B cell (primary cell): ENCODE results near the gene MCM10. TPM values are rescaled to one million over a fixed set of nuclear protein-coding genes. Genes with fewer than 3 reads are reported as not detected.

Source experiments
- ATAC-seq: fragments of 200-7000 bp; cut with Tn5 transposase; one replicate; pipeline ENCODE4 v1.10.0; 2021; ENCODE audit warnings: low read depth, mild to moderate bottlenecking, moderate number of reproducible peaks, moderate library complexity
- CTCF ChIA-PET: fragments of 350-600 bp; sonication (Branson Sonifier 250); formaldehyde crosslinking; loops from one replicate; lab custom pipeline; 2021; ENCODE audit warnings: antibody characterized with exemption, inconsistent platforms; lab: Charles Lee
- POLR2A ChIA-PET: fragments of 350-600 bp; sonication (Branson Sonifier 250); formaldehyde crosslinking; loops from one replicate; lab custom pipeline; 2021; ENCODE audit warnings: antibody characterized with exemption; lab: Charles Lee
- DNase-seq: peaks from one replicate; pipeline ENCODE4 v3.0.0; 2013
- H2AFZ ChIP-seq: 2 replicates; pipeline ENCODE4 v1.6.1; 2012; ENCODE audit warnings: mild to moderate bottlenecking, low read depth, low read length; ENCODE audit not compliant: insufficient read depth, poor library complexity, severe bottlenecking
- H3K27ac ChIP-seq, 2 donors: 1 replicate in 1 of 2; 2 replicates in 1 of 2; pipeline ENCODE4 v1.5.1; 2012 to 2013; ENCODE audit warnings: low read length in 2 of 2, mild to moderate bottlenecking in 2 of 2, moderate library complexity in 1 of 2
- H3K27me3 ChIP-seq, 4 experiments: fragments of 200-600 bp in 1 of 4; sonication (generic) in 1 of 4; replicated peaks in 1 of 4; 1 replicate in 2 of 4; 2 replicates in 2 of 4; pipeline versions ENCODE4 v1.6.1 to v1.7.0; 2013 to 2016; ENCODE audit warnings: low read length in 3 of 4, mild to moderate bottlenecking in 2 of 4, mixed read lengths in 1 of 4, moderate library complexity in 1 of 4; ENCODE audit not compliant: insufficient read depth in 4 of 4, control insufficient read depth in 3 of 4; ENCODE audit errors: control extremely low read depth in 1 of 4
- H3K36me3 ChIP-seq, 2 experiments: replicated peaks in 1 of 2; 1 replicate in 1 of 2; 2 replicates in 1 of 2; pipeline versions ENCODE4 v1.6.1 to v1.7.1; 2013; ENCODE audit warnings: low read length in 1 of 2; ENCODE audit not compliant: insufficient read depth in 2 of 2, control insufficient read depth in 1 of 2; ENCODE audit errors: control extremely low read depth in 1 of 2, extremely low read depth in 1 of 2
- H3K4me1 ChIP-seq, 2 donors: fragments of 200-600 bp in 1 of 2; sonication (generic) in 1 of 2; 1 replicate in 1 of 2; 2 replicates in 1 of 2; pipeline versions ENCODE4 v1.5.1 to v1.6.1; 2013 to 2017; ENCODE audit warnings: low read length in 2 of 2; ENCODE audit not compliant: control insufficient read depth in 2 of 2, insufficient read depth in 2 of 2
- H3K4me2 ChIP-seq: replicated peaks from 2 replicates; pipeline ENCODE3; 2012; ENCODE audit warnings: mild to moderate bottlenecking, low read depth, low read length; ENCODE audit not compliant: poor library complexity, severe bottlenecking
- H3K4me3 ChIP-seq, 5 experiments: fragments of 200-600 bp in 1 of 5; sonication (generic) in 1 of 5; 1 replicate in 3 of 5; 2 replicates in 2 of 5; pipeline versions ENCODE4 v1.5.1 to v1.7.0; 2011 to 2016; ENCODE audit warnings: low read length in 4 of 5, mild to moderate bottlenecking in 4 of 5, low read depth in 2 of 5, control low read depth in 1 of 5, moderate library complexity in 1 of 5; ENCODE audit not compliant: insufficient read depth in 1 of 5; ENCODE audit errors: control extremely low read depth in 1 of 5, extremely low read depth in 1 of 5
- H3K79me2 ChIP-seq: fragments of 200-600 bp; sonication (generic); one replicate; pipeline ENCODE4 v1.6.0; 2016; ENCODE audit warnings: low read length; ENCODE audit not compliant: control insufficient read depth, insufficient read depth
- H3K9ac ChIP-seq: fragments of 200-600 bp; sonication (generic); 2 replicates; pipeline ENCODE4 v1.6.1; 2017; ENCODE audit warnings: mild to moderate bottlenecking, low read length, moderate library complexity
- H3K9me3 ChIP-seq, 3 donors: one replicate each; pipeline versions ENCODE4 v1.6.1 to v1.7.1; 2013; ENCODE audit warnings: low read length in 2 of 3; ENCODE audit not compliant: control insufficient read depth in 2 of 3, insufficient read depth in 1 of 3; ENCODE audit errors: control extremely low read depth in 1 of 3
- H4K20me1 ChIP-seq: 2 replicates; pipeline ENCODE4 v1.6.0; 2012; ENCODE audit warnings: mild to moderate bottlenecking, low read length; ENCODE audit not compliant: insufficient read depth, control insufficient read depth, poor library complexity, severe bottlenecking
- H3K27ac Mint-ChIP-seq: one replicate; pipeline ENCODE4 v1.8.0; 2021; ENCODE audit warnings: mixed read lengths
- H3K27me3 Mint-ChIP-seq: one replicate; pipeline ENCODE4 v1.8.0; 2021; ENCODE audit warnings: mixed read lengths
- H3K4me1 Mint-ChIP-seq: one replicate; pipeline ENCODE4 v1.8.0; 2021; ENCODE audit warnings: mixed read lengths
- H3K4me3 Mint-ChIP-seq: one replicate; pipeline ENCODE4 v1.8.0; 2021; ENCODE audit warnings: mixed read lengths
- H3K9me3 Mint-ChIP-seq: one replicate; pipeline ENCODE4 v1.8.0; 2022; ENCODE audit warnings: mixed read lengths; ENCODE audit not compliant: insufficient read depth
- EZH2 ChIP-seq: IDR thresholded peaks from 2 replicates; pipeline ENCODE4 v1.6.1; 2012; ENCODE audit warnings: borderline replicate concordance, low read depth, mild to moderate bottlenecking, moderate library complexity, low read length; ENCODE audit not compliant: insufficient read depth, poor library complexity, severe bottlenecking
- WGBS: methylation state at CpG from one replicate; pipeline ENCODE4 v1.1.5; 2013; ENCODE audit warnings: missing lambda C conversion rate; ENCODE audit not compliant: insufficient coverage; 5-methylcytosine and 5-hydroxymethylcytosine counted together
- intact Hi-C: fragments of 100-400 bp; cut with micrococcal nuclease; formaldehyde crosslinking; loops from one replicate; pipeline ENCODE4 v1.10.0; 2022
- polyA plus RNA-seq: library from polyadenylated mRNA; depleted of rRNA; stranded (reverse); fragments of >200 nt; gene quantifications from 2 replicates; pipeline ENCODE4 v1.2.3, GENCODE V29; 2012
- total RNA-seq, 2 donors: library from RNA; stranded (reverse); fragments of 120-200 nt in 1 of 2; gene quantifications; 1 replicate in 1 of 2; 2 replicates in 1 of 2; pipeline versions ENCODE4 v1.2.3 to v1.2.4, GENCODE V29; 2013 to 2022
- TF ChIP-seq, protein P1 (sequence below): fragments of 200-600 bp; IDR thresholded peaks from one replicate; pipeline ENCODE4 v1.8.0; 2022; ENCODE audit warnings: antibody characterized with exemption, mild to moderate bottlenecking

MCM10 gene
- total and polyA plus RNA-seq, 2 donors (not counting 1 experiment from before 2014, with no cell fraction given): 0.42 to 0.88 TPM

DNA sequence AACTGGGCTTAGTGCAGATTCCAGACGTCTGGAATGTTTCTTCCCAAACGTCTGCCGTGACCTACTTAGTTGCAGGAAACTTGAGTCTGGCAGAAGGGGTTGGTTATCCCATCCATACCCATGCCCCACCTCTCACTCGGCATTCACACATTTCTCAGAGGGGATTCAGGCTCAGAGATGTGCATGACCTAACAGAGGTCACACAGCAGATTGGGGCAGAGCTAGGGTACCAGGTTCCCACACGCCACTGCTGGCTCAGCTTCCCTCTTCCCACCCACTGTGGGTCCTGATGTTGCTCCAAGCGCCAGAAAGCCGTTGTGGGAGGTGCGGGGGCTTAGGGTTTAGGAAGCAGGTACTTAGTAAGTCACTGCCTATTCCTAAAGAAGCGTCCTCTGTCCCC is 69.8 kb downstream of the MCM10 start:
- no peak overlapping the region for H3K27ac Mint-ChIP-seq
- Histone ChIP-seq H3K9me3 (no peaks in the 10 kb centered on the region), H3K4me1 (no peaks in the 10 kb centered on the region), H3K27me3 (no peaks in the 10 kb centered on the region), H2AFZ (no peak overlapping the region), H3K9ac (no peak overlapping the region), H3K27ac (no peak overlapping the region), H4K20me1 (no peaks in the 10 kb centered on the region), H3K4me2 (no peak overlapping the region), H3K79me2 (no peaks in the 10 kb centered on the region), H3K4me3 (no peak overlapping the region), H3K36me3 (no peaks in the 10 kb centered on the region)
- intact Hi-C loops: no loop called here
- ChIA-PET POLR2A (no interaction called here), CTCF (no interaction called here)
- H3K9me3 Mint-ChIP-seq: no peaks in the 10 kb centered on the region
- no peaks in the 10 kb centered on the region for H3K27me3 Mint-ChIP-seq
- no peak for DNase-seq
- no peak overlapping the region for H3K4me3 Mint-ChIP-seq
- no peak for ATAC-seq
- no peaks in the 10 kb centered on the region for H3K4me1 Mint-ChIP-seq
- 93% methylated on average over 2 of the region's 9 CpGs for WGBS
- TF ChIP-seq, protein P1, sequence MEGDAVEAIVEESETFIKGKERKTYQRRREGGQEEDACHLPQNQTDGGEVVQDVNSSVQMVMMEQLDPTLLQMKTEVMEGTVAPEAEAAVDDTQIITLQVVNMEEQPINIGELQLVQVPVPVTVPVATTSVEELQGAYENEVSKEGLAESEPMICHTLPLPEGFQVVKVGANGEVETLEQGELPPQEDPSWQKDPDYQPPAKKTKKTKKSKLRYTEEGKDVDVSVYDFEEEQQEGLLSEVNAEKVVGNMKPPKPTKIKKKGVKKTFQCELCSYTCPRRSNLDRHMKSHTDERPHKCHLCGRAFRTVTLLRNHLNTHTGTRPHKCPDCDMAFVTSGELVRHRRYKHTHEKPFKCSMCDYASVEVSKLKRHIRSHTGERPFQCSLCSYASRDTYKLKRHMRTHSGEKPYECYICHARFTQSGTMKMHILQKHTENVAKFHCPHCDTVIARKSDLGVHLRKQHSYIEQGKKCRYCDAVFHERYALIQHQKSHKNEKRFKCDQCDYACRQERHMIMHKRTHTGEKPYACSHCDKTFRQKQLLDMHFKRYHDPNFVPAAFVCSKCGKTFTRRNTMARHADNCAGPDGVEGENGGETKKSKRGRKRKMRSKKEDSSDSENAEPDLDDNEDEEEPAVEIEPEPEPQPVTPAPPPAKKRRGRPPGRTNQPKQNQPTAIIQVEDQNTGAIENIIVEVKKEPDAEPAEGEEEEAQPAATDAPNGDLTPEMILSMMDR: no peak
- no peak for TF ChIP-seq EZH2

DNA sequence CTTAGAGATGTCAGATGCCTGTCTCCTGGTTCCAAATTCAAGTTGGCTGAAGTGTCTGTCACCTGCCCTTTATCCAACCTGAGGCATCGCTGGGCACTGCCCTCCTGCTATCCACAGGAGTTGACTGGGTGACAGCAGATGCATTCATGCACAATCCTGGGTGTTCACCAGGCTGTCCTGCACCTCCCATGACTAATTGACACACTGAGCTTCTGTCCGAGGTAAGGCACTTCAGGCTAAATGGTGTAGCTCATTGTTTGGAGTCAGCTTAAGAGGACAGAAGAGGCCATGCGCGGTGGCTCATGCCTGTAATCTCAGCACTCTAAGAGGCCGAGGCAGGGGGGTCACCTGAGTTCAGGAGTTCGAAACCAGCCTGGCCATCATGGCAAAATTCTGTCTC is 70.5 kb downstream of the MCM10 start:
- H3K27me3 Mint-ChIP-seq: no peaks in the 10 kb centered on the region
- no peak for ATAC-seq
- Histone ChIP-seq H3K9me3 (no peaks in the 10 kb centered on the region), H2AFZ (no peak overlapping the region), H3K4me2 (no peak overlapping the region), H3K9ac (no peak overlapping the region), H3K79me2 (no peaks in the 10 kb centered on the region), H3K36me3 (no peaks in the 10 kb centered on the region), H3K4me3 (no peak overlapping the region), H3K4me1 (no peaks in the 10 kb centered on the region), H3K27ac (no peak overlapping the region), H3K27me3 (no peaks in the 10 kb centered on the region), H4K20me1 (no peaks in the 10 kb centered on the region)
- no peak overlapping the region for H3K4me3 Mint-ChIP-seq
- DNase-seq: no peak
- intact Hi-C loops: no loop called here
- TF ChIP-seq, protein P1: no peak
- no peak for TF ChIP-seq EZH2
- H3K27ac Mint-ChIP-seq: no peak overlapping the region
- no peaks in the 10 kb centered on the region for H3K9me3 Mint-ChIP-seq
- CTCF ChIA-PET: no interaction called here
- 95% methylated on average over 6 of the region's 6 CpGs for WGBS
- H3K4me1 Mint-ChIP-seq: no peaks in the 10 kb centered on the region
- POLR2A ChIA-PET: no interaction called here
